Femur (tissue), 1 donor: ENCODE measurements around the gene EAF2.

ENCODE experiments used
- DNase-seq: peaks from one replicate; pipeline ENCODE4 v3.0.0-alpha.2; 2017

The EAF2 gene

GRCh38 chr3:121863801-121864200, 28.8 kb downstream of the EAF2 start:
- no peak for DNase-seq

- DNase-seq: no peak
These were observed 34.7 kb downstream of the EAF2 start for GRCh38 chr3:121869736-121870135.

- no peak for DNase-seq
These were observed 35.7 kb downstream of the EAF2 start for GRCh38 chr3:121870717-121871116.

GRCh38 chr3:121871430-121871829, 36.4 kb downstream of the EAF2 start:
- no peak for DNase-seq

- no peak for DNase-seq
These were observed 43.4 kb downstream of the EAF2 start for GRCh38 chr3:121878411-121878810.

- no peak for DNase-seq
These were observed 48.5 kb downstream of the EAF2 start for GRCh38 chr3:121883507-121883906.

GRCh38 chr3:121885386-121885785, 50.4 kb downstream of the EAF2 start:
- no peak for DNase-seq

GRCh38 chr3:121894301-121894990, 59.4 kb downstream of the EAF2 start, which contains the start of gene SLC15A2:
Gene SLC15A2, plus strand, starts transcription at chr3:121894401. Its CDS starts 76 bp downstream, at chr3:121894477.
- DNase-seq: peak; percentile 60

- no peak for DNase-seq
These were observed 60.1 kb downstream of the EAF2 start for GRCh38 chr3:121895121-121895520.

- no peak for DNase-seq
These were observed 60.7 kb downstream of the EAF2 start for GRCh38 chr3:121895736-121896135.

- DNase-seq: no peak
These were observed 61.8 kb downstream of the EAF2 start for GRCh38 chr3:121896823-121897222.

GRCh38 chr3:121897296-121897695, 62.3 kb downstream of the EAF2 start:
- no peak for DNase-seq

- DNase-seq: no peak
These were observed 78.4 kb downstream of the EAF2 start for GRCh38 chr3:121913305-121913990.

GRCh38 chr3:121914081-121914998, 79.3 kb downstream of the EAF2 start:
- DNase-seq: no peak

- no peak for DNase-seq
These were observed 81.2 kb downstream of the EAF2 start for GRCh38 chr3:121916189-121916588.

- no peak for DNase-seq
These were observed 83.9 kb downstream of the EAF2 start for GRCh38 chr3:121918779-121919483.

- DNase-seq: no peak
These were observed 89.7 kb downstream of the EAF2 start for GRCh38 chr3:121924734-121925133.

GRCh38 chr3:121926380-121926779, 91.4 kb downstream of the EAF2 start:
- DNase-seq: no peak
